ENCODE results near the gene PIGC.

Gene PIGC

GRCh38 chr1:172443666-172444453, at the start of gene PIGC:
PIGC (minus strand) TSS chr1:172444069; CDS start chr1:172442622, 1,447 bp downstream.
- peak within 1 kb of the TSS; percentile 77 for H3K4me3 ChIP-seq
- no peaks in the 10 kb centered on the region for H3K9me3 ChIP-seq
- H3K36me3 ChIP-seq (replicated peaks), result peaks cover 5% of the 10 kb centered on the region; the same call in 1 of the 2 replicates
- in situ Hi-C loops (cut with MboI; ENCODE audit: low sequenced_read_pairs), result no loop called here
- H3K4me1 ChIP-seq, result peaks cover 4% of the 10 kb centered on the region
- H3K27me3 ChIP-seq (ENCODE audit: low read depth), result no peaks in the 10 kb centered on the region
- peak; percentile 87 to 95 for DNase-seq (ENCODE audit: low spot score in 2 of 2)

DNA sequence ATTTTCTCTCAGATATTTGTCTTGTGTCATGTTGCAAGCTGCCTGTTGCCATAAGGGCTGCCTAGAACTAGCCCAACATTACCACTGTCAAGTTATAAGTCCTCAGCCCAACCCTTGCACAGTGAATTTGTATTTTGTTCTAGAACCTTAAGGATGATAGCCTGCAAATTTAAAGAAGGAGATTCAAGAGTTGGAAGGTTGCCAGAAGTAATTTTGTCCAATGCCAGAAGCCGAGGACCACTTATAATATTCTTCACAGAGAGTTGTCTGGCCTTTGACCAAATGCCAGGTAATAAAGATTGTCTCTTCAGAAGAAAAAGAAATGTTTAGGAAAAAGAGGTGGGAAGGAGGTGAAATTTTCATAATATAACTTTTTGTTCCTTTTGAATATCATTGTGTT, 48.6 kb upstream of the PIGC start:
- in situ Hi-C loops (cut with MboI; ENCODE audit: low sequenced_read_pairs), result no loop called here
- peaks cover 22% of the 10 kb centered on the region for H3K27me3 ChIP-seq (ENCODE audit: low read depth)

GRCh38 chr1:172489847-172490246, 46.0 kb upstream of the PIGC start:
- no peak for DNase-seq (ENCODE audit: low spot score in 2 of 2)
- in situ Hi-C loops (cut with MboI; ENCODE audit: low sequenced_read_pairs), result no loop called here
- Histone ChIP-seq H3K4me3 (no peak overlapping the region), H3K4me1 (no peaks in the 10 kb centered on the region), H3K9me3 (no peaks in the 10 kb centered on the region), H3K27me3 (ENCODE audit: low read depth) (peaks cover 41% of the 10 kb centered on the region), H3K36me3 (replicated peaks) (no peaks in the 10 kb centered on the region)

More for the DNA sequence above, 48.6 kb upstream of the PIGC start:
- no peak for DNase-seq (ENCODE audit: low spot score in 2 of 2)
- Histone ChIP-seq H3K9me3 (no peaks in the 10 kb centered on the region), H3K4me3 (no peak overlapping the region), H3K36me3 (replicated peaks) (no peaks in the 10 kb centered on the region), H3K4me1 (peaks cover 9% of the 10 kb centered on the region)

GRCh38 chr1:172488393-172488792, 44.5 kb upstream of the PIGC start:
- H3K27me3 ChIP-seq (ENCODE audit: low read depth), result peaks cover 46% of the 10 kb centered on the region
- no peaks in the 10 kb centered on the region for H3K4me1 ChIP-seq
- in situ Hi-C loops (cut with MboI; ENCODE audit: low sequenced_read_pairs), result no loop called here
- DNase-seq (ENCODE audit: low spot score in 2 of 2), result no peak
- no peaks in the 10 kb centered on the region for H3K9me3 ChIP-seq
- no peak overlapping the region for H3K4me3 ChIP-seq
- no peaks in the 10 kb centered on the region for H3K36me3 ChIP-seq (replicated peaks)

GRCh38 chr1:172487550-172487949, 43.7 kb upstream of the PIGC start:
- Histone ChIP-seq H3K9me3 (no peaks in the 10 kb centered on the region), H3K4me1 (no peaks in the 10 kb centered on the region), H3K27me3 (ENCODE audit: low read depth) (peaks cover 46% of the 10 kb centered on the region), H3K36me3 (replicated peaks) (no peaks in the 10 kb centered on the region), H3K4me3 (no peak overlapping the region)
- DNase-seq (ENCODE audit: low spot score in 2 of 2), result no peak
- in situ Hi-C loops (cut with MboI; ENCODE audit: low sequenced_read_pairs), result no loop called here

DNA sequence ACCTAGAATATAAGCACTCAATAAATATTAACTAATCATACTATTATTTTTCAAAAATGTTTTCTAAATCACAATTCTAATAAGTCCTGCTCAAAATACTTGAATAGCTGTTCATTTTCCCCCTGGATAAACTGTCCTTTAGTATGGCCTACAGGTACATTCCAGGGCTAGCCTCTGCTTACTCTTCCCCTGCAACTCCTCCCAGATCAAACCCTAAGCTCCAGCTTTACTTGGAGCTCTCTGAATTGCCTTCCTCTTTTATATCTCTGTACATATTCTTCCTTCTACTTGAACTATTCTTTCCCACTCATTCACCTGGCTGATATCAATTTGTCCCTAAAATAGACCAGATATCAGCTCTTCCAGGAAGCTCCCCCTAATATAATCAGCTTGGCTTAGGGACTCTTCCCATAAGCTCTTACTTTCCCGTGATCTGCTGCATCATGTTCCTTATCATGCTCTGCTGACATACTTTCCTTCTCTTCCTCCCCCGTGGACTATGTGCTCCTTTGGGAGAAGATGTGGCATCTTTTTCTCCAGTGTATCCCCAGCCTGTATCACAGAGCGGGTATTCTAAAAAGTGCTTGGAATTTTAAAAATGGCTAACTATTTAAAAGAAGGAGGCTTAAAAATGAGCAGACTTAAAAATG, 43.1 kb upstream of the PIGC start:
- no peaks in the 10 kb centered on the region for H3K4me1 ChIP-seq
- H3K4me3 ChIP-seq, result no peak overlapping the region
- no peaks in the 10 kb centered on the region for H3K36me3 ChIP-seq (replicated peaks)
- in situ Hi-C loops (cut with MboI; ENCODE audit: low sequenced_read_pairs), result no loop called here
- DNase-seq (ENCODE audit: low spot score in 2 of 2), result no peak
- H3K9me3 ChIP-seq, result no peaks in the 10 kb centered on the region
- H3K27me3 ChIP-seq (ENCODE audit: low read depth), result peaks cover 46% of the 10 kb centered on the region

DNA sequence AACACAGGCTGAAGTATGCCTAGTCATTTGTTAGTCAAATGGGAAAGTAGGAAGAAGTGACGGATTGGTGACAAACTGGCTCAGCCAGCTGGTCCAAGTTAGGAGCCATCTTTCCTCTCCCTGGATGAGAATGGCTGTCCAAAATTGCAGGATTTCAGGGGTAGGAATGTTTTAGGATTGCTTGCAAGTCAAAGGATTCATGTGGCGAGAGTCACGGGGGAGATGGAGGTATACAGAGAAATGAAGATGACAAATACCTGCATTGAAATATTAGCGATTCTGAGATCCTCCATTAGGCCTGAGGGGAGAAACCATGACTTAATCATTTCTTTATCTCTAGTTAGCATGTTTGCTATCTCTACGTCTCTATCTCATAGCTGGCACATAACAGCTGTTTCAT, 41.8 kb upstream of the PIGC start:
- Histone ChIP-seq H3K9me3 (no peaks in the 10 kb centered on the region), H3K36me3 (replicated peaks) (no peaks in the 10 kb centered on the region), H3K4me1 (no peaks in the 10 kb centered on the region), H3K27me3 (ENCODE audit: low read depth) (peaks cover 51% of the 10 kb centered on the region), H3K4me3 (no peak overlapping the region)
- DNase-seq (ENCODE audit: low spot score in 2 of 2), result no peak
- in situ Hi-C loops (cut with MboI; ENCODE audit: low sequenced_read_pairs), result no loop called here

- H3K36me3 ChIP-seq (replicated peaks), result no peaks in the 10 kb centered on the region
- H3K4me3 ChIP-seq, result no peak overlapping the region
- no peak for DNase-seq (ENCODE audit: low spot score in 2 of 2)
- H3K9me3 ChIP-seq, result no peaks in the 10 kb centered on the region
- no peaks in the 10 kb centered on the region for H3K4me1 ChIP-seq
- in situ Hi-C loops (cut with MboI; ENCODE audit: low sequenced_read_pairs), result no loop called here
- H3K27me3 ChIP-seq (ENCODE audit: low read depth), result peaks cover 44% of the 10 kb centered on the region
Measured at GRCh38 chr1:172484252-172484651, 40.4 kb upstream of the PIGC start.

- H3K4me3 ChIP-seq, result no peak overlapping the region
- H3K36me3 ChIP-seq (replicated peaks), result no peaks in the 10 kb centered on the region
- no peaks in the 10 kb centered on the region for H3K9me3 ChIP-seq
- no peaks in the 10 kb centered on the region for H3K4me1 ChIP-seq
- in situ Hi-C loops (cut with MboI; ENCODE audit: low sequenced_read_pairs), result no loop called here
- DNase-seq (ENCODE audit: low spot score in 2 of 2), result no peak
- H3K27me3 ChIP-seq (ENCODE audit: low read depth), result peaks cover 39% of the 10 kb centered on the region
Measured at GRCh38 chr1:172483448-172483847, 39.6 kb upstream of the PIGC start.

- Histone ChIP-seq H3K9me3 (no peaks in the 10 kb centered on the region), H3K36me3 (replicated peaks) (no peaks in the 10 kb centered on the region)
Measured at GRCh38 chr1:172482044-172482443, 38.2 kb upstream of the PIGC start.

GRCh38 chr1:172480431-172480830, 36.6 kb upstream of the PIGC start:
- no peaks in the 10 kb centered on the region for H3K4me1 ChIP-seq
- in situ Hi-C loops (cut with MboI; ENCODE audit: low sequenced_read_pairs), result no loop called here
- DNase-seq (ENCODE audit: low spot score in 2 of 2), result no peak
- peaks cover 10% of the 10 kb centered on the region; the same call in 1 of the 2 replicates for H3K27me3 ChIP-seq (ENCODE audit: low read depth)
- no peak overlapping the region for H3K4me3 ChIP-seq
- H3K36me3 ChIP-seq (replicated peaks), result no peaks in the 10 kb centered on the region
- no peaks in the 10 kb centered on the region for H3K9me3 ChIP-seq

More at GRCh38 chr1:172482044-172482443, 38.2 kb upstream of the PIGC start:
- no peak for DNase-seq (ENCODE audit: low spot score in 2 of 2)
- Histone ChIP-seq H3K27me3 (ENCODE audit: low read depth) (peaks cover 25% of the 10 kb centered on the region), H3K4me3 (no peak overlapping the region), H3K4me1 (no peaks in the 10 kb centered on the region)
- in situ Hi-C loops (cut with MboI; ENCODE audit: low sequenced_read_pairs), result no loop called here

DNA sequence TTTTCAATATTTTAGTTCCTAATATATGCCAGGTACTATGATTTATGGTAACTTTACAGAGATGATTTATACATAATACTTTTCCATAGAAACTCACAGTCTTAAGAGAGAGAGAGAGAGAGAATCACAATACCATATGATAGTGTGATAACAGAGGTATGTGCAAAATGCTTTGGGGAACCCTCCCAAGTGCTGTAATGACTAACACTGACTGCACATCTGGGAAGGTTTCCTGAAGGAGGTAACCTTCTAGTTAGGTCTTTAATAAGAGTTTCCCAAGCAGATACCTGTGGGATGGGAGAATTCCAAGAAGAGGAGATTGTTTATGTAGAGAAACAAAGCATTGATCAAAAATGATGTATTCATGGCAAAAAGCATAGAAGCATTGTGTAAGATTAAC, 34.6 kb upstream of the PIGC start:
- no peak for DNase-seq (ENCODE audit: low spot score in 2 of 2)
- Histone ChIP-seq H3K27me3 (ENCODE audit: low read depth) (peaks cover 9% of the 10 kb centered on the region; the same call in 1 of the 2 replicates), H3K9me3 (no peaks in the 10 kb centered on the region), H3K4me3 (no peak overlapping the region), H3K36me3 (replicated peaks) (no peaks in the 10 kb centered on the region), H3K4me1 (no peaks in the 10 kb centered on the region)
- in situ Hi-C loops (cut with MboI; ENCODE audit: low sequenced_read_pairs), result no loop called here

DNA sequence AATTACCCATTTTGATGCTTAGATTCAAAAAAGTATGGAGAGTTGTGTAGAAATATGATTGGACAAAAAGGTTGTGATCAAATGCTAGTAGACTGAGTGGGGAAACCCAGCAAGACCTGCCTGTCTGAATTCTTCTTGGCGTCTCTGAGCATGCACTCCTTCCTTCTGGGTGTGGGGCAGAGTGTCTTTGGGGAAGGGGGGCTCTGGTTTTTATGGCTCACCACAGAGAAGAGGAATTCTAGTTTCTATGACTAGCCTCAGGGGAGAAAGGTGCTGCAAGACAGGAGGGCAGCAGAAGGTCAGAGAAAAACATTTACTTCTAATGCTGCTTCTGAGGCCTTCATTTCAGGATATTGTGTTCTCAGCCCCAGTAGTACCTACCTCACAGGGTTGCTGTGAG, 33.9 kb upstream of the PIGC start:
- Histone ChIP-seq H3K27me3 (ENCODE audit: low read depth) (peaks cover 9% of the 10 kb centered on the region; the same call in 1 of the 2 replicates), H3K9me3 (no peaks in the 10 kb centered on the region), H3K4me1 (no peaks in the 10 kb centered on the region), H3K4me3 (no peak overlapping the region), H3K36me3 (replicated peaks) (no peaks in the 10 kb centered on the region)
- in situ Hi-C loops (cut with MboI; ENCODE audit: low sequenced_read_pairs), result no loop called here
- no peak for DNase-seq (ENCODE audit: low spot score in 2 of 2)

DNA sequence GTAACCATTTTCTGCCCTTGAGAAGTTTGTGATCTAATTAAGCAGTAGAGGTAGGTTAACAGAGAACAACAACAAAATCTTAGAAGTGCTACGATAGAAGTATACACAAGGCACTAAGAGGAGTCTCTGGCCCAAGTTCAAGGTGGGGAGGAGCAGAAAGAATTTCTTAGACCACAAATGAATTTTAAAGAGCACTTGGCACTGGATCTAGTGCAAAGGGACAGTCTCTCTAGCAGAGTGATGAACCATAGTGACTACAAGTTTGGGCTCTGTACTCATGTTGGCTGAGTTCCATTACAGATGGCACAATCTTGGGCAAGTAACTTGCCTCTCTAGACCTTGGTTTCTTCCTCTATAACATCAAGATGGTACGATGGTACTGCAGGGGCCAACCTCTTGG, 33.3 kb upstream of the PIGC start:
- Histone ChIP-seq H3K4me1 (no peaks in the 10 kb centered on the region), H3K36me3 (replicated peaks) (no peaks in the 10 kb centered on the region), H3K9me3 (no peaks in the 10 kb centered on the region), H3K27me3 (ENCODE audit: low read depth) (peaks cover 9% of the 10 kb centered on the region; the same call in 1 of the 2 replicates), H3K4me3 (no peak overlapping the region)
- no peak for DNase-seq (ENCODE audit: low spot score in 2 of 2)
- in situ Hi-C loops (cut with MboI; ENCODE audit: low sequenced_read_pairs), result no loop called here
